Medulla oblongata (tissue), 1 donor: Measurements from ENCODE around the gene UBTD1.

Source experiments
- DNase-seq: peaks from one replicate; pipeline ENCODE4 v3.0.0-alpha.2; 2015; ENCODE audit errors: extremely low spot score

The UBTD1 gene

DNA sequence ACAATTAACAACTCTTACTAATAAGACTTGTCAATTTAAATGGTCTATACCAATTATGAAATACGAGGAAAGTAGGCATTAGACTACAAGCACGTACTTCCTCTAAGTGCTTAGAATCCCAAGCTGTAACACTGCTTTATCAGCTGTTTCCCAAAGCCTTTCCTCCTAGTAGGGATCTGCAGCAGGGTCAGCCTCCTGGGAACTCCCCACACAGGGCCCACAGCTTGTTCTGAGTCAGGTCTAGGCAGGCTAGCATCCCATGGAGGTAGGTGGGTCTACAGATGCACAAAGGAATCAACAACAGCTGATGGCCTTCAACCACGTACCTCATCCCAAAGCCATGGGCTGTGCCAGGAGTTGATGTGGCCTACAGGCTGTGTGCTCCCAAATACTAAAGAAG is 15.2 kb upstream of the UBTD1 start:
- DNase-seq, result no peak

DNA sequence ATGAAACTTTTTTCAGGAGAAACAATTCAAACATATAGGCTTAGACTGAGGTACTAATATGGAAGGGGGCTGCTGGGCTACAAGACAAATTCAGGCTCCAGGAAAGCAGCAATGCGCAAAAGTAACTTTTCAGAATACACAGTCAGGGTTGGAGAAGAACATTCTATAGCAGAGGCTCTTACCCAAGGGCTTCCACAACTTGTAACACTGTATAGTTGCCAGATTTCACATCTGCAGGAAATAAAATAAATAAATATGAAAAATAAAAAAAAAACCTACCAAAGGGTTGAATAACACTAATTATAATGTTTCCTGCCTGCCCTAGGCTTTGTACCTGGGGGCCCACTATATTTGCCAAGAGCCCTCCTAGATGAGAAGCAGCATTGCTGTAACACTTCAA is 14.8 kb upstream of the UBTD1 start:
- no peak for DNase-seq

DNA sequence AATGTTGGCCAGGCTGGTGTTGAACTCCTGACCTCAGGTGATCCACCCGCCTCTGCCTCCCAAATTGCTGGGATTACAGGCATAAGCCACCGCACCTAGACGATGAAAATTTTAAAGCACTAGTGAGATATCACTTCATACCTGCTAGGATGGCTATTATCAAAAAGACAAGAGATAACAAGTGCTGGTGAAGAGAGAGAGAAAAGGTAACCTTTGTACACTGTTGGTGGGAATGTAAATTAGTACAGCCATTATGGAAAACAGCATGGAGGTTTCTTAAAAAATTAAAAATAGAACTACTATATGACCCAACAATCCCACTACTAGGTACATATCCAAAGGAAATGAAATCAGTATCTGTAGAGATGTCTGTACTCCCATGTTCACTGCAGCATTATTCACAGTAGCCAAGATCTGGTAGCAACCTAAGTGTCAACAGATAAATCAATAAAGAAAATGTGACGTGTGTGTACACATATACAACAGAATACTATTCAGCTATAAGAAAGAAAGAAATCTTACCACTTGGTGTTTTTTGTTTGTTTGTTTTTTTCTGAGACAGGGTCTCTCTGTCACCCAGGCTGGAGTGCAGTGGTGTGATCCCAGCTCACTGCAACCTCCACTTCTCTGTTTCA is 13.0 kb upstream of the UBTD1 start:
- DNase-seq, result no peak

DNA sequence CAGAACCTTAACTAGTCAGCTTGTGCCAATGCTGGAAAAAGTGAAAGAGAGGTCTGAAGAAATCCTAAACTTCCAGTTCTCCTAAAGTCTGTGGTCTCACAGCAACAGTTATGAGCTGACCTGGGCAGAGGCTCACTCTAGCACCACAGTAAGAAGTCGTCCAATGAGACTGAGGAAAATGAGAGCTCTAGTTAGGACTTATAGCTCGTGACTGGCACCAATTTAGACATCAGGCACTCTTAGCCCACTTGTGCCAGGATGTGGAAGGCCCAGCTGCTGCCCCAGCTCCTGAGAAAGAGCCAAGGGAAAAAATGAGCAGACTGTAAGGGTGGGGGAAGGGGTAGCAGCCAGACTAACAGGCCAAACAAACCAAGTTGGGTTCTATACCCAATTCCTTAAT is 8.1 kb upstream of the UBTD1 start:
- peak; percentile 85 for DNase-seq

DNA sequence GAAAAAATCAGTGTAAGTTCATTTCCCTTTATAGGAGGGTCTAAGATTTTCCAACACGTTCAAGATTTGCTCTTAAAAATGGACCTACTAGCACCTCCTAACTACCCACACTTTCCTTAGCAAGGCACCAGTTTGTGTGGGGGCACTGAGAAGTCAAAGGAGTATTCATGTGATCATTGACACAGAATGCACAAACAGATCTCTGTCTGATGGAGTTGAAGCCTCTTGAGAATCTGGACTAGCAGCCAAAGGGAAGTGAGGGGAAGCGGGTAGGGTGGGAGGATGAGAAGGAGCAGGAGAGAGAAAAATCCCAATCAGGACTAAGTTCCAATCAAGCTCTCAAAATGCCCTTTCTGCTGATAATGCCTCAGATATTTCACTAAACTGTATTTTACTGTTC is 4.6 kb upstream of the UBTD1 start:
- peak; percentile 94 for DNase-seq

DNA sequence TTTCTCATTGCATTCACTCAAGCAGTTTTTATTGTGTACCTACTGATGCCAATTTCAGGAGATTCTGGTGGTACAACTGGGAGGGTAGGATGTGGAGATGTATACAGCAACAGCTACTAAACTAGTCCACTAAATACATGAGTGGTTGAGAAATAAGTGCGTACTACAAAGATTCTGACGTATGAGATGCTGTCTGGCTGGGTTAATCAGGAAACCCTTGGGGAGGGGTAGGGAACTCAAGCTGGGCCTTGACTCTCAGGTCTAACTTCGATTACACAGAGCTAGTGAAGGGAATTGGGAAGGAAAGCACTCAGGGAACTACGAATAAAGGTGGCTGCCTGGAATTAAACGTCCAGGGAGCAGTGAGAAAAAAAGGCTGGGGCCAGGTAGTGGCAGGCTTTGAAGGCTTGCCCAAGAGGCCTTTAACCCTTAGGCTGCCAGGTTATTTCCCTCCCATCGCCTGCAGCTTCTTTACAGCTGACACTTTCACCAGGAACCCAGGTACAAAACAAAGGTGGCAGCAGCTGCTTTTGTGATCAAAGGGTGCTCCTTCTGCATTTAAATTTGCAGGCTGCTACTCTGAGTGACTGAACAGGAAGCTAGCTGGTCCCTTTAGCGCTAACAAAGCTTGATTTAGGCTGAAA is 3.7 kb upstream of the UBTD1 start:
- DNase-seq, result peak; percentile 20

DNA sequence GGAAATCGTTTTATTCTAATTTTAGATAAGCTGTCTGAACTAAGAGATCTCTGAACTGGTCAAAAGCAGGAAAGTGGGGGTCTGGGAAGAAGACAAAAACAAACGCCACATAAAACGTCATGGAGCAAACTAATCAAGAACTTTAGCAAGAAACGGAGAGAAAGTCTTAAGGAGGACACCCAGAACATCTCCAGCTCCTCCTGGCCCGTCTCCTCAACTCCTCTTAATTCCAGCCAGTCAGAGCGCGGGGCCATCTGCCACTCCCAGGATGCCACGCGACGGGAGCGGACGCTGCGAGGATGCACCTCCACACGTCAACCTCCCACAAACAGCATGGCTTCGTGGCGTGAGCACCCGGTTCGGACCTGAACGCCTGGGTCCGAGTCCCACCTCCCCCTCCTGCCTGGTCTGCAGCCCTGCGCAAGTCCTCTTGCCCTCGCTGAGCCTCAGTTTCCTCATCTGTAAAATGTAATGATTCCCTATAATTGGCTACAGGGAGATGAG is 1.1 kb upstream of the UBTD1 start:
- DNase-seq, result peak; percentile 80

DNA sequence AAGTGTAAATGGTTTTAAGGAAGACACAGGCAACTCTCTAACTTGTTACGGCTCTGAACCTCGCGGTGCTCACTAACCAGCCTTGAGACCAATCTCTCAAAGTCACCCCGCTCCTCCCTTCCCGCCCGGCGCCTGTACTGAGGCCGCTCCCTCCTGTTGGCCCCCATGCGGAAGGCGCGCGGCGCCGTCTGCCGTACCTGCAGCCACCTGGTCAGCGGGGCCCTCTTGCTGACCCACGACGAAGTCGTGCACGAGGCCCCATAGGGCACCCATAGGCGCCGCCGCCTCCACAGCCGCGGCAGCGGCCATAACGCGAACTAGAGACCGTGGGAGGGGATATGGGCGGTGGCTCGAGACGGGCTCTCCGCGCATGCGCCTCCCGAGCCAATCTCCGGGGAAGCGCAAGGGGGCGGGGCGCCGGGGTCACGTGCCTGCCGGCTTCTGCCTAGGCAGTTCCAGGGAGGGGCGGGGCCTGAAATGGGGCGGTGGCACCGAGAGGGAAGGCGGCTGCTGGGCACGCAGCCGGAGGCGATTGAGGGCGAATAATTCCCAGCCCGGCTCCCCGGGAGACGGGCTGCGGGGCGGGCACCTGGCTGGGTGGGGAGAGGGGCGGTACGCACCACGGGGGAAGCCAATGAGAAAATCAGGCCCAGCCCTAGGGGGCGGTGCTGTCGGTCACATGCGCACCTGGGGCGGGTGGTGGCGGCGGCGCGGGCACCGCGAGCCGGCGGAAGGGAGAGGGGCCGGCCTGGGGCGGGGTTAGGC is 466 bp upstream of the UBTD1 start, which contains the start of gene MMS19:
Gene MMS19 (minus strand): TSS at position 347 of the 765 bp plus-strand sequence. CDS start 38 bp downstream, at position 309.
- peak; percentile 99 for DNase-seq

DNA sequence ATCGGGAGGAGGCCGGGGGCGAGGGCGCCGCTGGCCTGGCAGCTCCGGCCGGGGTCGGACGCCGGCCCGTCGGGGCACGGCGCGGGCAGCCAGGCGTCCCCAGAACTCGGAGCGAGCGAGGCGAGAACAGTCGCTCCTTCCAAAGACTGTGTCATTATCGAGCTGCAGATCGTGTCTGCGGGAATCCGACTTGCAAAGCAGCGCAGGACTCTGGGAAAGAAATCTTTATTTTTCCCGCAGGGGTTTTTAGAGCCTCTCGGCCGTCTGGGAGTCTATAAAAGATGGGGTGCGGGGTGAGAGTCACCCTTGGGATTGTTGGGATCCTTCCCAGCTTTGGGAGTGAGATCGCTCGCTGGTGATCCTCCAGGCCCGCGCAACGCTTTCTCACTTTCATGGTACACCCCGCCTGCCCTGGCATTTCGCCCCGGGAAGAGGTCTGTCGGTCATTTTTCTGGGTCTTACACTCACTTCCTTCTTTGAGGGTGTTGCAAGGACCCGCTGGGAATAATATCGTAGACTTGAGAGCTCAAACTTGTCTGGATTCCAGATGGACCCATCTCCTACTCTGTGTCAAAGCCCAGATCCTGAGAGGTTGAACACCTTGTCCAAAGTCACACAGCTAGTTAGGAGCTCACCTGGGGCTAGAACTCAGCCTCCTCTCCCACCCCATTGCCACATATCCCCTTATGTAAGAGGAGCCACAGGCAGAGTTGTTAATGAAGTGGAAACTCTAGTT is 1.0 kb downstream of the UBTD1 start:
- DNase-seq, result peak; percentile 70

DNA sequence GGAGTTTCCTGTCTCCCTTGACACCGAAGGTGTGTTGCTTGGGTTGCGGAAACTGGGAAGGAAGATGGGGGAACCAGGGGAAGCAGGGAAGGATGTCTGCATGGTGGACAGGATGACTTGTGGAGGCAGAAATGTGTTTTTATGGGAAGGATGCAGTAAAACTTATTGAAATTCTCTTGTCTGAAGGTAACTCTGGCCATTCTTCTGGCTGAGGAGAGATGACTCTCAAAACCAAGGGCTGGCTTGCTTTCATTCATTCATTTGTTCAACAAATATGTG is 1.5 kb downstream of the UBTD1 start:
- DNase-seq, result no peak

DNA sequence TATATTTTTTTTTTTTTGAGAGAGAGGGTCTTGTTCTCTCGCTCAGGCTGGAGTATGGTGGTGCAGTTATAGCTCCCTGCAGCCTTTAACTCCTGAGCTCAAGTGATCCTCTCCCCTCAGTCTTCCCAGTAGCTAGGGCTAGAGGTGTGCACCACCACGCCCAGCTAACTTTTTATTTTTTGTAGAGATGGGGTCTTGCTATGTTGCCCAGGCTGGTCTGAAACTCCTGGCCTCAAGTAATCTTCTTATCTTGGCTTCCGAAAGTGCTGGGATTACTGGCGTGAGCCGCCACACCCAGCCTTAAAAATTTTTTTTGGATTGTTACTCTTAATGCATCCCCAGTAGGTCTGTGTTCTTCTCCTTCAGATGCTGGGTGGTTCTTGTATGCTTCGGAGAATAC is 4.2 kb downstream of the UBTD1 start:
- DNase-seq, result no peak

DNA sequence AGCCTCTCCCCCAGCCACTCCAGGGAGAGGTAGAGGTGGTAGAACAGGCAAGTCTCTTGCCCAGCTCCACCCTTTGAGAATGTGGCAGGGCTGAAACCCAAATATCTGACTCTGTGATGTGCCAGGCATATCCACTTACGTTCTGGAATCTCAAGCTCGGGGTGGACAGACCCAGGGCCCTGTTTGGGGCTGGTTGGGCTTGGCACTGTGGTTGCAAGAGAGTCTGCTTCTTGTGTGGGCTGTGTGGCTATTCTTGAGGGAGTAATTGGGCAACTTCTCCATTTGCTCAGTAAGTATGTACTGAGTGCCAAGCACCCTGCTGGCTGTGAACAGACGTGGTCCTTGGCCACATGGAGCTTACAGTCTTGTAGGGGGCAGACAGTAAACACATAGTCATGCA is 4.7 kb downstream of the UBTD1 start:
- no peak for DNase-seq

DNA sequence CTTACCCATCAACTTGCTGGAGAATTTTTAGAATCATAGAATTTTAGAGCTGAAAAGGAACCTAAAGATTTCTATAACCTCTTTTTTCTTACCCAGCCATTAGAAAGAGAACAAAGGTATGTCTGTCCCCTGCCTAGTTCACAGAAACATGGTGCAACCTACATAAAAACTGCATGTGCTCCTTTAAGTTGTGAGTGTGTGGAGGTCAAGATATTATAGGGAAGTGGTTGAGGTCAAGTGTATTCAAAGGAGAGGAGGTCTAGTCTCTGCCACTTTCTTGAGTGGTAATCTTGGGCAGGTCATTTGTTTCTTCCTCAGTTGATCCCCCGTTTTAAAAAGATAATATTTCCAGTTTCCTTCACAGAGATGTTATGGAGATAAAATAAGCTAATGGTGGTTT is 6.4 kb downstream of the UBTD1 start:
- DNase-seq, result no peak

DNA sequence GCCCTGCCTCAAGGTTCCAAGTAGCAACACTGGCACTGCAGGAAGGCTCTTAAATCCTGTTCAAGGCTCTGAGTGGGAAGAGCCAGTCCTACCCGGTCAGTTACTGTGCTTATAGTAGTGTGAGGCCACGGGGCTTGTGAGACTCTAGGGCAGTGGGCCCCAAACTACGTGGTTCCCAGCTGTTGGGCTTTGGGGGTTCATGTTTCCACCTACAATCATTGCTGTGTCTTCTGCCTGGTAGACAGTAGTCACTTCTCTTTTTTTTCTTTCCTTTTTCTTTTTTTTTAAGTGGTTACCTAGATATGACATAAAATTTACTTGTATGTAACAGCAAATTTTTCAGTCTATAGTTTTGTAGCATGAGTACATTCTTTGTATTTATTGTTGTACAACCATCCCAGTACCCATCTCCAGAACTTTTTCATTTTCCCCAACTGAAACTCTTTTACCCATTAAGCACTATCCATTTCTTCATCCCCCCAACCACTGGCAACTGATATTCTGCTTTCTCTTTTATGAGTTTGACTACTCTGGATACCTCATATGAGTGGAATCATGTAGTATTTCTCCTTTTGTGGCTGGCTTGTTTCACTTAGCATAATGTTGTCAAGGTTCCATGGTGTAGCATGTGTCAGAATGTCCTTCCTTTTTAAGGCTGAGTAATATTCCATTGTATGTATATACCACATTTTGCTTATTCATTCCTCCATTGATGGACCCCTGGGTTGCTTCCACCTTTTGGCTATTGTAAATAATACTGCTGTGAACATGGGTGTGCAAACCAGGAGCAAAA is 7.7 kb downstream of the UBTD1 start:
- no peak for DNase-seq

DNA sequence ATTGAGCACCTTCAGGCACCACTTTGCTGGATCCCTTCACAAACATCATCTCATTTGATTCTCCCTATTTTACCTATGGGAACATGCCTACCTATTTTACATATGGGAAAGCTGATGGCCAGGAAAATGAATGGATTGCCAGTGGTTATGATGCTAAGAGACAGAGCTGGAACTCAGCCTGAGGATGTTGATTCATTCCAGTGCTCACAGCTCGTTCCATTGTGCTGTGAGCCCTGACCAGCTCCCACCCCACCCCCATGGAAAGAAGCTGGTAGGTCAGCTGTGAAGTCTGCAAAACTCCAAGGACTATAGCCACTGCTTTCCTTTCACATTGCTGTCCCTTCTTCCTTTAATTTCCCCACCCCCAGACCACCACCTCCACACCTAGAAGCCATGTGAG is 9.6 kb downstream of the UBTD1 start:
- peak; percentile 57 for DNase-seq

DNA sequence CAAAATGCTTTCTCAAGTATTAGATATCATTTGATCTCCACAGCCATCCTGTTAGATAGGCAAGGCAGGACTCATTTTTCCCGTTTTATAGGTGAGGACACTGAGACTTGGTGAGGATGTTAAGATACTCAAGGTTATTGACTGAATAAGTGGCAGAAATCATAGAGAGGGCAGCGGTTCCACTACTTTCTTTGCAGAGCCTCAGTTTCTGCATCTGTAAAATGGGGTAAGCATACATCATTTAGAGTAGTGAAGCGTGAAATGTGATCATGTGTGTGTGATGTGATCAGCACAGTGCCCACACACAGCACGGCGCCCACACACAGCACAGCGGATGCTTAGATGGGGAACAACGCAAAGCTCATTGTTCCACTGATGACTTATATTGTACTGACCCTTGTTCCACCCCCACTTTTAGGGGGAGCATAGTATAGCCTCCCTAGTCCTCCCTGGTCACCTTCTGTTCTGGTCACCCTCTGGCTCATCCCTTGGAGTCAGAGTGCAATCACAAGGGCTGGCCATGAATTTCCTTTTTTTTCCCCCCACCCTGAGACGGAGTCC is 10.5 kb downstream of the UBTD1 start:
- DNase-seq, result no peak

DNA sequence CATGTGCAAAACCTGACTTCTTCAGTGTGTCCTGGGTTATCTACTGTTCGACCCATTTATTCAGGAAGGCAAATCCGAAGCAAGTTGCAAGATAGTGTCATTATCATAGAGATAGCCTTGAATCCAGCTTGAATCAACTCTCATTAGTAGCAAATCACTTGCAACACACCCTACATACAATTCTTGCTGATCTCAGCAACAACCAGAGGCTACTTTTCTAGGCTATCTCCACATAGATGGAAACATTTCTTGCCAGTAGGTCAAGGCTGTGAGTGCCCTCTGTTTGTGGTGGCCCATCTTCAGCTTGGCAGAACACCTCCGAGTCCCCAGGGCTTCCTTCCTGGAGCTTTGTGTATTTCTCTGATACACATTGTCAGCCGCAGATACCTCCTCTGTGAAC is 12.0 kb downstream of the UBTD1 start:
- no peak for DNase-seq

DNA sequence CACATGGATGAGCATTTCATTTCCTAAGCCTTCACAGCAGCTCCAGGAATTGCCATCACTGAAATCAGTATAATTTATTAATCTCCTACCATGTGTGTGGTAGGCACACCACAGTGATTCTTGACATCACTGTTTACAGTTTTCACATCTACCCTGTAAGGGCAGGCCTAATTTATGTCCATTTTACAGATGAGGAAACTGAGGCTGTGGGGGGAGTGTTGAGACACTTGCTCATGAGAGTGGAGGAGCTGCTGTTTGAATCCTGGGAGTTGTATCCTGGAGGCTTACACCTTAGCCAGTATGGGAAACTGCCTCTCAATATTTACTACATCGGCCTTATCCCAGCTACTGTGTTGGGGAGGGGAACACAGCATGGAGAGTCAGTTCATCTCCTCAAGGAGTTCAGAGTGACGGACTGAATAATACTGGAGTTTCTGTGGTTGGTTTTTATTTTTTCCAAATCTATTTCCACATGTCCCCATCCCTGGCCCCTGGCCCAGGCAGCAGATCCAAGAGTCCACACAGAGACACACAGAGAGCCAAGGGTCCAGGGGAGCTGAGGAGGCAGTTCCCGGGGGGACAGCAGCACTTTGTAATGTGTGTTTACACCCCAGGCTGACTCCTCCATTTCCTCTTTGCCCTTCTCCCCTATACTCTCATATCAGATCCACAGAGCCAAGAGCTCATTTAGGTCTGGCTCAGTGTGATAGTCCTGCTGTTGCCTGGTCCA is 13.2 kb downstream of the UBTD1 start:
- no peak for DNase-seq

DNA sequence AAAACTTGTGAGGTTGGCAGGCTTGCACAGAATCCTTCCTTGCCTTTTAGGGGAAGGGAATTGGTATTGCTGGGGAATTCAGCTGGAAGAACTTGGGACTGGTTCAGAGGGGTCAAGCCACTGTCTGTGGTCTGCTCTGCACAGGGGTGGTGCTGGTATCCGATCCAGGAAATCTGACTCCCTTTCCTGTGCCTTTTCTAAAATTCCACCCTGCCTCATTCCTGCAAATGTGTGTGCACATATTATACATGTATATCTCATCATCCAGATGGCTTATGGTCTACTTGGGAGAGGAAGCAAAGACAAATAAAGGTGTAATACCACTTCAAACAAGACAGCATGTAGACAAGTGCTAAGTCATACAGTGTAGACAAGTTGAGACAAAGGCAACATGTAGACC is 14.3 kb downstream of the UBTD1 start:
- no peak for DNase-seq

DNA sequence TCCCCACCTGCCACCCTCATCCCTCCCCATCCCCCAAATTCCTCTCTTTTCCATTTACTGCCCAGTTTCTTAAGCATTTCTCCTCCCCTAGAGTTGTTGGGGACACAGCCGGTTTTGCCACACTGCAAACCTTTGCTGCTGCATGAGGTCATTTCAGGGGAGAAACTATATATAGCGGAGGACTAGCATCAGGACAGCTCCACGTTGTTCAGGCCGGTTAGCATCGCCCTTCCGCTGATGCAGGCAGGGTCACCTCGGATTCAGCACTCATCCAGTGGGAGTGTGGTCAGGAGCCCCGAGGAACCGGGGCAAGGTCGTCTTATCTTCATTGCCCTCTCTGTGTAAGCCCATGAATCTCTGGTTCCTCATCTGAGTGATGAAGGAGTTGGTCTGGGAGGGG is 15.6 kb downstream of the UBTD1 start:
- no peak for DNase-seq
